RKO (cell line): ENCODE data around the gene REXO4.
"Not testable (repeated sequence)": the region's sequence is repeated elsewhere in the genome, so short reads cannot be mapped to it uniquely, and the experiment has no call there.

Source experiments
- DNase-seq: peaks from one replicate; pipeline ENCODE4 v3.0.0-alpha.2; 2016; ENCODE audit warnings: low spot score

REXO4 gene

DNA sequence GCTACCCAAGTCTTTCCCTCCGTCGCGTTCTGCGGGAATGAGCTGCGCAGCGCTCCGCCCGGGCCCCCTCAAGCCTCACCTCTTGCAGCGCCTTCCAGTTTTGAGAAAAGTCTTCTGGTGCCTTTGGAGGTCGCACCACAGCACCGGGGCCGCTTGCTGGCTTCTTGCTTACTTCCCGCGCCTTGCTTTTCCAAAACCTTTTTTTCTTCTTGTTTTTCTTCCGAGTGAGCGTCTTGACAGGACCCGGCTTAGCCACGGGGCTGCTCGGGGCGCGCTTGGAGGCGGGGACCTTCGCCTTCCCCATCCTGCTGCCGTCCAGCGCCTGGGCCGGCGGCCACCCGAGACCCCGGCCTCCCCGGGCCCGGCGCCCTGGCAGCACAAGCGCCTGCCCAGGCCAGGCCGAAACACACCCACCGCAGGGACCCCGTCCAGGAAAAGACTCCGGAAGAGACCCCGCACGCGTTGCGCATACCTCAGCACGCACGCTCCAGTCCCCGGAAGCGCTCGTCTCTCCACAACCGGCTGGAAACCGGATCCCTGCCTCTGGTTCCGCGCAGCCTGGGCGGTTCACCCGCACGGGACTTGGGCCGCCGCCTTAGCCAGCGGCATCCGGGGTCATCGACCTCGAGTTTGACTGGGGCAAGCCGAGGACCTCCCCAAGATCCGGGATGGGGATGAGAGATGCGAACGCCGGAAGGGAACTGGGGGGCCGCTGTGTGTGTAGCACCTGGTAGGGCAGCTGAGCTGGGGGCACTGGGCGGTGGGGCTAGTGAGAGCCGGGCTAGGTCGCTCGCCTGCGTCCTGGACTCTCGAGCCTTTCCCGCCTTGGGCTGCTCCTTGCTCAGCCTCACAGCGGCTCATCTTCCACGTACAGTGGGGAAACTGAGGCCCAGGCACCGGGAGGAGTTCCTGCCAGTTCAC, at the start of gene REXO4:
Gene REXO4 (minus strand): TSS at position 470 of the 921 bp plus-strand sequence. CDS start 166 bp downstream, at position 304.
- peak; percentile 97 for DNase-seq

DNA sequence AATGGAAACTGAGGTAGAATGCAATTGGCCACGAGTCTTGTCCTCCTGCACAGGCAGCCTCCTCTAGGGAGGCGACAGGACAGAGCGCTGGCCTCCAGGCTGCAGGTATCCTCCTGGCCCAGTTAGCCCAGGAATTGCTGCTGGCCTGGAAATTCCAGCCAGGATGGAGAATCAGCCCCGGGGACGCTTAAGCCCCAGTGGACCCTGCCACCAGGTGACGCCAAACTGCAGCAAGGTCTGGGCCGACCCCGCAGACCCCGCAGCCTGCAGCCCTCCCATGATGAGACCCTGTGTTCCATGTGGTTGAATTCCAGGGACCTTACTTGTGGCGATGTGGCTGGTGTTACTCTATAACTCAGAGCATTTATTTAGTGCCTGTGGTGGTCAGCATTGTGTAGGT, 49.3 kb upstream of the REXO4 start:
- no peak for DNase-seq

- DNase-seq, result no peak
These were observed 48.2 kb upstream of the REXO4 start for GRCh38 chr9:133465984-133466383.

DNA sequence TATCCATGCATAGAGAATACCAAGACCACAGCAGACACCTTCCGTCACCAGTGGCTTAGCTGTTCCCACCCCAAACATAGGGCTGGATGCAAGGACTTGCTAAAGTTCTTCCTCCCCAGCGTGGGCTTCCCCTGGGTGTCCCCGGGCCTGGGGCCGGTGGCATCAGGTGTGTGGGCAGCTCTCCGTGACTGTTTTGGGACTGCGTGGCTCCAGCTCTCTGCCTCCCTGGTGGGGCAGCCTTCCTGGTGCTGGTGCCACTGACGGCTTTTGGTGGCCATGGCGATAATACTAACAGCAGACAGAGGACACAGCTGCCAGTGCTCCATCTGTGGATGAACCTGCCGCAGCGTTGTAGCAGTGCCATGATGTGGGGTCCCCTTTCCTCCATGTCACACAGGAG, 46.8 kb upstream of the REXO4 start:
- no peak for DNase-seq

DNA sequence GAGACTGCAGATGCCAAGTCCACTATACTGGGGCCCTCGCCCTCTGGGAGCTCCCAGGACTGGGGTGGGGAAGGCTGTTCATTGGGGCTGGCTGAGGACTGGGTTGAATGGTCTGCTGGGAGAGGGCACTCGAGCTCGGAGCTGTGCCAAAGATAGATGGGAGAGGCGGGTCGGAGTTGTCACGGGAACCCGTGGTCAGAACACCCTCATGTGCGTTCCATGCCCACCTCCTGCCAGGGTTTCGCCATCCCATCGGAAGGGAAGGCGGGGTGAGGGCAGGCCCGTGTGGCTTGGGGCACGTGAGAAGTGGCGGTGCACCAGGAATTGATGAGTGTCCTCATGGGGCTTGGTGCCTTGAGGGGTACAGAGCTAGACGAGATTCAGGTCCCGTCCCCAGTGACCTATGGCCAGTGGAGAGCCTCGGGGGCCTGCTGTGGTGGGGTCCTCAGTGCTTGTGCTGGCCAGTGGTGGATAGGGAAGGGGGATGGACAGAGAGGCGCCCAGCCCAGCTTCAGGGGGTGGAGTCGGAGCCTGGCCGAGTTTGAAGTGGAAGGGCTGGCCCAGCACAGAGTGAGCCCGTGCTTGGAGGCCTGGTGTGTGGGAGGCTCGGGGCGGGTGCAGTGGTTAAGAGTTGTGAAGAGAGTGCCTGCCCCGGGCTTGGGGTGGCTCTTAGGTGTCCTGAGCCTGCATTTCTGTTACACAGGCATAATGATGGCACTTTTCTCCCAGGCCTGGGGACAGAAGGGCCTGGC, 46.2 kb upstream of the REXO4 start:
- DNase-seq, result no peak

- no peak for DNase-seq
These were observed 45.5 kb upstream of the REXO4 start for GRCh38 chr9:133463234-133463863.

GRCh38 chr9:133461975-133462374, 44.2 kb upstream of the REXO4 start:
- no peak for DNase-seq

DNA sequence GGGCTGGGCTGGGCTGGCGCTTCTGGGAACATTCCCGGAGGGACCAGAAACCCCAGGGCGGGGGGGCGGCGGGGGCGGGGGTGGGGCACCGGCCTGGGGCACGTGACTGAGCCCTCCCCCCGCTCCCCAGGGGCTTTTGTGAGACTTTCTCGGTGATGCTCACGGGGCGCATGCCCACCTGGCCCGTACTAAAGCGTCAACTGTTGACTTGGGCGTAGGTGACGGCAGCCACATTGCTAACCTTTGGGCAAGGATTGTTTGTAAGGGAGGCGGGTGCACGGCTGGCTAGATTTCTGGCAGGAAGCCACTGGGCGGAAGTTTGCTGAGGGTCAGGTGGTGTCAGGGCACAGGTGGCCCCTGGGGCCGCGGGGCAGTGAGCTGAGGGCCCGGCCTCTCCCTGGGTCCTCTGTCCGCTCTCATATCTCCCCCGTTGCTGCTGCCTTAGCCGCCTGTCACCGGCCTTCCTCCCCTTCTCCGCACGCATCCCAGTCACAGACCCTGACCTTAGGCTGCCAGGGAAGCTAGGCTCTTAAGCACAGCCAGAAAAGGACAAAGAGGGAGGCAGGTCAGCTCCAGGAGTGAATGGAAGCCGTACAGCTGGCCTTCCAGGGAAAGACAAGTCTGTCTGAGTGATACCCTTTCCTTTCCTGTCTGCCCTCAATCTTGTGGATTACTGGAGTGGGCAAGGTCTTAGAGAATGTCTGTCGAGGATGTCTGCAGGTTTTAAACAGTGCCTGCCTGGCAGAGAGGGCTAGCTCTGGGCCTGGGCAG, 42.8 kb upstream of the REXO4 start:
- no peak for DNase-seq

GRCh38 chr9:133459476-133460404, 41.9 kb upstream of the REXO4 start, which contains the start of gene CACFD1:
CACFD1 (plus strand) TSS chr9:133459978; CDS start chr9:133460067, 89 bp downstream.
- peak; percentile 98 for DNase-seq

DNA sequence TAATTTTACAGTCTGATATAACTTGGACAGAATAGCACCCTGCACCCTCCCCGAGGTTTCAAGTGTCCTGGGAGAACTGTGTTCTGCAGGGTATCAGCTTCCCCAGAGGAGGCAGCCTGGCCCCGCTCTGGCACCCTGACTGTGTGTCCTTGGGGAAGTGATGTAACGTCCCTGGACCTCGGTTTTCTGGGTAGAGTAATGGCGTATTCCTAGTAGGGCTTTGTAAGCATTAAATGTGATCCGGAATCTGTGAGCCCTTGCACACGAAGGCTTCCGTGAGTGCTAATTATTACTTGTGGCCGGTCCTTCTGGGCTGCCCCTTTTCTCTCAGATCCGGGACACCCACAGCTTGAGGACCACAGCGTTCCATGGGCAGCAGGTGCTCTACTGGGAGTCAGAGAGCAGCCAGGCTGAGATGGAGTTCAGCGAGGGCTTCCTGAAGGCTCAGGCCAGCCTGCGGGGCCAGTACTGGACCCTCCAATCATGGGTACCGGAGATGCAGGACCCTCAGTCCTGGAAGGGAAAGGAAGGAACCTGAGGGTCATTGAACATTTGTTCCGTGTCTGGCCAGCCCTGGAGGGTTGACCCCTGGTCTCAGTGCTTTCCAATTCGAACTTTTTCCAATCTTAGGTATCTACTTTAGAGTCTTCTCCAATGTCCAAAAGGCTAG, 41.0 kb upstream of the REXO4 start:
- DNase-seq, result peak; percentile 37

- DNase-seq, result no peak
These were observed 39.9 kb upstream of the REXO4 start for GRCh38 chr9:133457748-133458147.

GRCh38 chr9:133457233-133457632, 39.4 kb upstream of the REXO4 start:
- no peak for DNase-seq

- no peak for DNase-seq
These were observed 38.6 kb upstream of the REXO4 start for GRCh38 chr9:133456409-133456808.

DNA sequence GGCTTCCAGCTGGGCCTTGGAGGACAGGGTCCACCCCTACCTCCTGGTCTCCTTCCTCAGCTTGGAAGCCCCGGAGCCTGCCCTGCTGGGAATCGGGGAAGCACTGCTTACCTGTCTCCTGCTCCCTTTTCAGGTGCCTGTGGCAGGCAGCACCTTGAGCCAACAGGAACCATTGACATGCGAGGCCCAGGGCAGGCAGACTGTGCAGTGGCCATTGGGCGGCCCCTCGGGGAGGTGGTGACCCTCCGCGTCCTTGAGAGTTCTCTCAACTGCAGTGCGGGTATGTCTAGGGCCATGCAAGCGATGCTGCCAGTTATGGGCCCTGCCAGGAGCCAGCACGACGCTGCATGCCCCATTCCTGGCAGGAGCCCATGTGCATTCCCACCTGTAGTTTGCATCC, 38.1 kb upstream of the REXO4 start:
- no peak for DNase-seq

DNA sequence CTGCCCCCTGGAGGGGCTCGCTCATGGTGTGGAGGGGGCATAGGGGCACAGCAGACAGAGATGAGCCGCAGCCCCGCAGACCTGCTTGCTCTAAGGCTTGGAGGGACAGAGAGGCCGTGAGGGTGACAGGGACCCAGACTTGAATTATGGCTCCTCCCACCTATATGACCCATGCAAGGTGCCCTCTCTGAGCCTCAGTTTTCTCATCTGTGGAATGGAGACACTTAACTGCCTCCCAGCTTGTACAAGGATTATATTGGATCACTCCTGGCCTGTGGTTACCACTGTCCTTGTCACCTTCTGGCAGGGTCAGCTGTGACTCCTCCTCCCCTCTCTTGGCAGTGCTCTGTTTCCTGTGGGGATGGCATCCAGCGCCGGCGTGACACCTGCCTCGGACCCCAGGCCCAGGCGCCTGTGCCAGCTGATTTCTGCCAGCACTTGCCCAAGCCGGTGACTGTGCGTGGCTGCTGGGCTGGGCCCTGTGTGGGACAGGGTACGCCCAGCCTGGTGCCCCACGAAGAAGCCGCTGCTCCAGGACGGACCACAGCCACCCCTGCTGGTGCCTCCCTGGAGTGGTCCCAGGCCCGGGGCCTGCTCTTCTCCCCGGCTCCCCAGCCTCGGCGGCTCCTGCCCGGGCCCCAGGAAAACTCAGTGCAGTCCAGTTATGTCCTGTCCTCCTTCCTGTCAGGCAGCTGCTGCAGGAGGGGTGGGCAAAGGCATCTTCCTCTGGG, 37.3 kb upstream of the REXO4 start:
- no peak for DNase-seq

DNA sequence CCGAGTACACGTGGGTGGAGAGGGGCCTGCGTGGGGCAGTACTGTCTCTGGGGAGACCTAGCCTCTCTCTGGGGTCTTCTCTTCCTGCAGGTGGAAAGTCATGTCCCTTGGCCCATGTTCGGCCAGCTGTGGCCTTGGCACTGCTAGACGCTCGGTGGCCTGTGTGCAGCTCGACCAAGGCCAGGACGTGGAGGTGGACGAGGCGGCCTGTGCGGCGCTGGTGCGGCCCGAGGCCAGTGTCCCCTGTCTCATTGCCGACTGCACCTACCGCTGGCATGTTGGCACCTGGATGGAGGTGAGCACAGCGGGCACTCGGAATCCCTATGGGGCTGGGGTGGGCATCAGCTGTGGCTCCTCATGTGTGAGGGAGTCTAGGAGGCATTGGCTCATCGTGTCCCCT, 36.5 kb upstream of the REXO4 start:
- no peak for DNase-seq

DNA sequence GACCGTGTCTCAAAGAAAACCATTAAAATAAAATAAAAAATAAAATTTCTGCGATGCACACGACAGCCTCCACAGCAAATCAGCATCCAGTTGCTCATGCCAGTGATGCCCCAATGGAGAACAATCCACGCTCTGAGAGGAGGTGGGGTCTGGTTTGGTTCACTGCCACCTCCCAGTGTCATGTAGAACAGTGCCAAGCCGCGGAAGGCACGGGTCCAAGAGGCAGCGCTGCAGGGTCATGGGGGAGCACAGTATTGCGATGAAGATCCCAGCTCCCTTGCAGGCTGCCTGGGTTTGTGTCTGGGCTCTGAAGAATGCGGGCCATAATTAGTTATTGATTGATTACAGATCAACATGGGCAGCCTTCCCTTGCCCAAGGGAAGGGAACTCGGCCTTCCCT, 35.8 kb upstream of the REXO4 start:
- no peak for DNase-seq

DNA sequence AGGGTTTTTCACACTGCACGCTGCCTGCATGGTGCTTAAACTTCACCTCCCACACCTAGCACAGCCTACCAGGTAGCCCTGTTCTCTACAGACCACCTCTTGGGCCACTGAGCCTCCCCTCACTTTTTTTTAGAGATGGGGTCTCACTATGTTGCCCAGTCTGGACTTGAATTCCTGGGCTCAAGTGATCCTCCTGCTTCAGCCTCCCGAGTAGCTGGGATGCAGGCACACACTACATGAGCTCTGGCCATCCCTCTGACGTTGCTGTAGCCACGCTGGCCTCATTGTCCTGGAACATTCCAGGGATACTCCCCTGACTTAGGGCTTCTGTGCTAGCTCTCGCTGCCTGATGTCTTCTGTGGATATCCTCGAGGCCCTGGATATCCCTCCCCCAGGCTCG, 34.8 kb upstream of the REXO4 start:
- no peak for DNase-seq

DNA sequence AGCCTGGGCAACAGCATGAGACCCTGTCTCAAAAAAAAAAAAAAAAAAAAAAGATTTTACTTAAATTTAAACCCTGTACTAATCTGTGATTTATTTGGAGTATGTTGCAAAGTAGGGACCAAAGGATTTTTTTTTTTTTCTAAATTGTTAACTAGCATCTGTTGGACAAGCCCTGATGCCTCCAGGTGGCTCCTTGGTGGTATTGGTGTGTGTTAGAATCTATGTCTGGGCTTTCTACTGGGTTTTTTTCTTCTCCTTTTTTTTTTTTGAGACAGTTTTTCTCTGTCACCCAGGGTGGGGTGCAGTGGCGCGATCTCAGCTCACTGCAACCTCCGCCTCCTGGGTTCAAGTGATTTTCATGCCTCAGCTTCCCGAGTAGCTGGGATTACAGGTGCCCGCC, 34.1 kb upstream of the REXO4 start:
- not testable (repeated sequence) for DNase-seq
